NT2/D1 (cell line): ENCODE measurements around the gene TNFRSF8.

ENCODE experiments used
- DNase-seq: peaks from one replicate; pipeline ENCODE4 v3.0.0-alpha.2; 2011; ENCODE audit warnings: low read depth, low spot score
- H3K27me3 ChIP-seq: 2 replicates; pipeline ENCODE4 v1.6.0; 2011; ENCODE audit warnings: mild to moderate bottlenecking; ENCODE audit not compliant: insufficient read length, insufficient read depth
- H3K36me3 ChIP-seq: 2 replicates; pipeline ENCODE4 v1.6.1; 2011; ENCODE audit warnings: mild to moderate bottlenecking, low read length, mixed read lengths; ENCODE audit not compliant: insufficient read depth, insufficient read length
- H3K4me1 ChIP-seq: 2 replicates; pipeline ENCODE4 v1.5.1; 2011; ENCODE audit not compliant: insufficient read depth, insufficient read length
- H3K4me3 ChIP-seq: 2 replicates; pipeline ENCODE4 v1.5.1; 2011; ENCODE audit warnings: low read depth; ENCODE audit not compliant: insufficient read length
- H3K9ac ChIP-seq: 2 replicates; pipeline ENCODE4 v1.6.0; 2011; ENCODE audit warnings: low read depth; ENCODE audit not compliant: insufficient read length
- H3K9me3 ChIP-seq: 2 replicates; pipeline ENCODE4 v1.5.1; 2011; ENCODE audit warnings: mild to moderate bottlenecking, low read length; ENCODE audit not compliant: insufficient read depth
- SUZ12 ChIP-seq: IDR thresholded peaks from 2 replicates; pipeline ENCODE4 v1.6.1; 2011; ENCODE audit not compliant: insufficient read length, insufficient read depth; ENCODE audit errors: extremely low read depth
- YY1 ChIP-seq: IDR thresholded peaks from 2 replicates; pipeline ENCODE4 v1.6.1; 2011; ENCODE audit not compliant: insufficient read length, insufficient read depth
- ZNF274 ChIP-seq: IDR thresholded peaks from 2 replicates; pipeline ENCODE4 v1.6.1; 2011; ENCODE audit warnings: mild to moderate bottlenecking, low read depth, low read length

The TNFRSF8 gene

DNA sequence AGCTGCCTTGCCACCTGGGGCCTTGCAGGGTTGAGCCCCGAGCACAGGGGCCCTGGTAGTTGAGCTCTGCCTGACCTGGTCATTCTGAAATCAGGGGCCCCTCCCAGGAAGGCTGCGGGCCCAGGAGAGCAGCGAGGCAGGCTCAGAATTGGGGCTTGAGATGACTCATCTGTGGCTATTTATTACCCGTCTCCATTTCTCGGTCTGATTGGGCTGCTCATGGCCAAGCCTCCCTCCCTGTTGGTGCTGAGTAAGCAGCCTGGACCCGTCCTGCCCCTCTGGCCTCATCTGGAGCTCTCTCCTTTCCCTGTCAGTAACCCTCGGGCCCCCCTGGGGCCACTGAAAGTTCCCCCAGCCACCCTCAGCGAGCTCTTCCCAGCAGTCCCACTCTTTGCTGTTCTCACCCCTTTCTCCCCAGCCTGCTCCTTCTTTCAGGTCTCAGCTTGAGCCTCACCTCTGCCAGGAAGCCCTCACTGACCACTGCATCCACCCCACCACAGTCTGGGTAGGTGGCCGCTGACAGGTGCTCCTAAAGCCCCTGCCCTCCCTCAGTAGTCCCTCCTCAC, 11.0 kb upstream of the TNFRSF8 start:
- no peaks in the 10 kb centered on the region for H3K36me3 ChIP-seq
- DNase-seq = no peak
- H3K9me3 ChIP-seq = no peaks in the 10 kb centered on the region; the same call in 1 of the 2 replicates
- H3K4me1 ChIP-seq = peaks cover 5% of the 10 kb centered on the region
- no peaks in the 10 kb centered on the region for H3K27me3 ChIP-seq
- H3K9ac ChIP-seq = no peak overlapping the region
- no peak overlapping the region for H3K4me3 ChIP-seq
- no peak for TF ChIP-seq YY1
- no peak for TF ChIP-seq SUZ12
- TF ChIP-seq ZNF274 = no peak

DNA sequence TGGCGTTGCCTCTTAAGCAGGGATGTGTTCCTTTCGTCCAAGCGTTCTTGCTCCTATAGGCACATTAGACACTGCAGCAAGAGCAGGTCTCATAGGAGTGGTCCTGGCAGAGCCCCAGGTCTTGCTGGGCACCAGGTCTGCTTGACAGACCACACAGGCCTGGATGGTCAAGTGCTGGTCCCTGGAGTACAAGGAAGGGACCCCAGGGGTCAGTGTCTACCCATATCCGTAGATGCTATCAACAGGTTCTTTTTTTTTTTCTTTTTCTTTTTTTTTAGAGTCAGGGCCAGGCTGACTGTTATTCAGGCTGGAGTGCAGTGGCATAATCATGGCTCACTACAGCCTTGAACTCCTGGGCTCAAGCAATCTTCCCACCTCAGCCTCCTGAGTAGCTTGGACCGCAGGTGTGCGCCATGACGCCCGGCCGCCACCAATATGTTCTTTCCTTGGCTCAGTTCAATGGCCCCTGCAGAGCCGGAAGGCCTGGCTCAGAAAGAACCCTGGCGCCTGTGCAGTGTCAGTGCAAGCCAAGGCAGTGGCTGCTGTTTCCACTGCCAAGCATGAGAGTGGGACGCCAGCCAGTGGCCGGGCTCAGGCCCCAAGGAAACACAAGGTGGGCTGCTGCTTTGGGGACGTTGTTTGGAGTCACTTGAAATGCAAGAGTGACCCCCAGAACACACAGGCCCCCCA, 10.0 kb upstream of the TNFRSF8 start:
- H3K9me3 ChIP-seq = no peaks in the 10 kb centered on the region; the same call in 1 of the 2 replicates
- no peaks in the 10 kb centered on the region for H3K36me3 ChIP-seq
- peaks cover 8% of the 10 kb centered on the region for H3K4me1 ChIP-seq
- TF ChIP-seq YY1 (no peak), ZNF274 (no peak), SUZ12 (no peak)
- no peak overlapping the region for H3K4me3 ChIP-seq
- H3K9ac ChIP-seq = no peak overlapping the region
- DNase-seq = no peak
- H3K27me3 ChIP-seq = no peaks in the 10 kb centered on the region

DNA sequence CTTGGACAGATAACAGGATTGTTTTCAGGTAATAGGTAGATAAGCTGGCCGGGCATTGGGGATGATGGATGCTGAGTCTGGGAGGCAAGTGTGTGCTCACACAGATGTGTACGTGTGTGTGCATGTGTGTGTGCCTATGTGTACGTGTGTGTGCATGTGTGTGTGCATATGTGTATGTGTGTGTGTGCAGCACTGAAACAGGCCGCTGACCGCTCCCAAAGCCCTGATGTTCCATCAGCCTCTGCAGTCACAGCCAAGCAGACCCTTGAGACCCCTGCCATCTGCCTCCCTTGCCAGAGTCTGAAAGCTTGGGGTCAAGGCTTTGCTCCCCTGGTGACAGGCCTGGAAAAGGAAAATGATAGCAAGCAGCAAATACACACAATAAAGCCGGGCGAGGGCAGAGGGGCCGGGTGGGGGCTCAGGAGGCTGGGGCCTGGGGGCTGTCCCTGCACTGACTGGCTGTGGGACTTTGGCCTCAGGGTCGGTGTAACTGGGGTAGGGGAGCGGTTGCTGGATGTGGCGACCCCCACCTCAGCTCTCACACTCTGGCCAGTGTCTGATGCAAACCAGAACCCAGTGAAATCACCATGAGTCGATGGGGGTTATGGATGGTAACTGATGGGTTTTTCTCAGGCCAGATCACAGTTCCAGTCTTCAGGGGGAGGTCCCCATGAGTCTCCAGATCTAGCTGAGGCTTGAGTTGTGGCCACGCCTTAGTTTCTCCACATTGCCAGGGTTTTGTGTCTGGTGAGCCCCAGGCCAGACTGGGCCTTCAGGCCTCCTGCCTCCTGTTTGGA, 9.2 kb upstream of the TNFRSF8 start:
- TF ChIP-seq ZNF274 (no peak), SUZ12 (no peak), YY1 (no peak)
- no peaks in the 10 kb centered on the region for H3K27me3 ChIP-seq
- DNase-seq = no peak
- no peaks in the 10 kb centered on the region for H3K36me3 ChIP-seq
- H3K9ac ChIP-seq = no peak overlapping the region
- H3K9me3 ChIP-seq = no peaks in the 10 kb centered on the region; the same call in 1 of the 2 replicates
- no peak overlapping the region for H3K4me3 ChIP-seq
- peaks cover 8% of the 10 kb centered on the region for H3K4me1 ChIP-seq

DNA sequence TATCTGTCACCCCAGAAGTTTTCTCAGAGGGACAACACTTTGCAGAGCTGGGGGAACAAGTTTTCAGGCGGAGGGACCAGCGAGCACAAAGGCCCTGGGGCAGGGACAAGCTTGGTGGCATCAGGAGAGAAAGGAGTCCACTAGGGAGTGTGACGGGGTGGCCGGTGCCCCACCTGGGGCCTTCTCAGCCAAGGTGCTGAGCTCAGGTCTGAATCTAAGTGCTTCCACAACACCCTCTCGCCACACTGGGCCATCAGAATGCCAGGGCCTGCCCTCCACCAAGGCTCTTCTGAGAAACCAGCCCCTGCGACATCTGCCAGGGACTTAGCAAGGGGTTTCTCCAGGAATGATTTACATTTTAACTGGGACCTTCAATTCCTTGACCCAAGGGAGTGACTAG, 7.8 kb upstream of the TNFRSF8 start:
- Histone ChIP-seq H3K9ac (no peak overlapping the region), H3K4me3 (no peak overlapping the region), H3K9me3 (no peaks in the 10 kb centered on the region; the same call in 1 of the 2 replicates), H3K36me3 (no peaks in the 10 kb centered on the region), H3K27me3 (no peaks in the 10 kb centered on the region), H3K4me1 (peaks cover 6% of the 10 kb centered on the region)
- DNase-seq = no peak
- TF ChIP-seq ZNF274 (no peak), YY1 (no peak), SUZ12 (no peak)

DNA sequence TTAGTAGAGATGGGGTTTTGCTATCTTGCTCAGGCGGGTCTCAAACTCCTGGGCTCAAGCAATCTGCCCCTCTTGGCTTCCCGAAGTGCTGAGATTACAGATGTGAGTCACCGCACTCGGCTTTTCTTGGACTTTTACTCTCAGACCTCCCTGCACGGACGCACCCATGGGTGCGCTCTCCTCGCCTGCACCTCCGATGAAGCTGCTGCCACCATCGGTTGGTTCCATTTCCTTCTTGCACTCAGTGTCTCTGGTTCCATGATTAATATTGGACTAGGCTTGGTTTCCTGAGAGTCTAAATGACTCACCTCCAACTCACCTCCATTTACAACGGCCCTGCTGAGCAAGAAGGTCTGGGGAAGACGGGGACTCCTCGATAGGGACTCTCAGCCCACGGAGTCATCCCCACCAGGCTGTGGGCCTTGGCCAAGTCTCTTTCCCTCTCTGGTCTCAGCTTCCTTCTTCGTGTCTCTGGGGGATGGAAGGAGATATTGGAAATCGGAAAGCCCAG, 6.7 kb upstream of the TNFRSF8 start:
- no peaks in the 10 kb centered on the region for H3K36me3 ChIP-seq
- H3K4me1 ChIP-seq = peaks cover 6% of the 10 kb centered on the region
- H3K27me3 ChIP-seq = no peaks in the 10 kb centered on the region
- no peaks in the 10 kb centered on the region for H3K9me3 ChIP-seq
- no peak for TF ChIP-seq SUZ12
- TF ChIP-seq ZNF274 = no peak
- no peak for TF ChIP-seq YY1
- H3K9ac ChIP-seq = no peak overlapping the region
- H3K4me3 ChIP-seq = no peak overlapping the region
- DNase-seq = no peak

DNA sequence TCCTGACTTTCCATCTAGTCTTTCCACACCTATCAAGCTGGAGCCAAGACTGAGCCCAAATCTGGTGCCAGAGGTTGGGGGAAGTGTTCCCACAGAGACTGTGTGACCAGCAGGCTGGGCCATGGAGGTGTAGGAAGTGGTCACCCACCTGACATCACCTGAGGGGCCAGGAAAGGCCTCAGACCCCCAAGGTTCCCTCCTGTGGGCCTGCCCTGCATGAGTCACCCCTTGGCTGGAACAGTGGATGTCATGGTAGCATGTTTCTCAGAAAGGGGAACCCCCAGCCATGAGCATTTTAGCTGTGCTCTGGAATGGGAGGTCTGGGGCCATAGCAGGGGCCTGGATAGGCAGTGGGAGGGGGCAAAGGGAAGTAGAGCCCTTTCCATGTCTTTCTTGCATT, 5.7 kb upstream of the TNFRSF8 start:
- DNase-seq = no peak
- peaks cover 4% of the 10 kb centered on the region for H3K4me1 ChIP-seq
- TF ChIP-seq SUZ12 = no peak
- TF ChIP-seq ZNF274 = no peak
- no peaks in the 10 kb centered on the region for H3K36me3 ChIP-seq
- H3K27me3 ChIP-seq = peaks cover 6% of the 10 kb centered on the region
- no peak overlapping the region for H3K9ac ChIP-seq
- no peaks in the 10 kb centered on the region for H3K9me3 ChIP-seq
- H3K4me3 ChIP-seq = no peak overlapping the region
